Progenitor cell of endocrine pancreas (in vitro differentiated cells): Measurements from ENCODE around the gene IPCEF1. TPM values are rescaled to one million over a fixed set of nuclear protein-coding genes. Genes with fewer than 3 reads are reported as not detected.

Experiments used
- DNase-seq: peaks from one replicate; pipeline ENCODE4 v3.0.0; 2021; ENCODE audit warnings: low spot score; ENCODE audit not compliant: unreplicated experiment
- H3K27ac Mint-ChIP-seq: 2 replicates; pipeline ENCODE4 v1.8.0; 2021; ENCODE audit warnings: mild to moderate bottlenecking, moderate library complexity, mixed read lengths
- H3K27me3 Mint-ChIP-seq: 2 replicates; pipeline ENCODE4 v1.8.0; 2021; ENCODE audit warnings: mixed read lengths
- H3K36me3 Mint-ChIP-seq: 2 replicates; pipeline ENCODE4 v1.8.0; 2022; ENCODE audit warnings: mixed read lengths; ENCODE audit not compliant: insufficient read depth
- H3K4me1 Mint-ChIP-seq: 2 replicates; pipeline ENCODE4 v1.8.0; 2021; ENCODE audit warnings: low read depth, mixed read lengths
- H3K4me3 Mint-ChIP-seq: 2 replicates; pipeline ENCODE4 v1.8.0; 2021; ENCODE audit warnings: low read depth, mild to moderate bottlenecking, moderate library complexity, mixed read lengths
- H3K9me3 Mint-ChIP-seq: 2 replicates; pipeline ENCODE4 v1.8.0; 2021; ENCODE audit warnings: low read depth, mixed read lengths
- CTCF ChIP-seq: fragments of 200-600 bp; sonication (generic); IDR thresholded peaks from one replicate; pipeline ENCODE4 v1.5.0; 2021; ENCODE audit warnings: antibody characterized with exemption, mild to moderate bottlenecking; ENCODE audit not compliant: unreplicated experiment
- total RNA-seq: library from RNA; stranded (reverse); gene quantifications from 2 replicates; pipeline ENCODE4 v1.2.1, GENCODE V29; 2021

Gene IPCEF1
- total RNA-seq, 1 donor from 2014 or later = 0.77 TPM

DNA sequence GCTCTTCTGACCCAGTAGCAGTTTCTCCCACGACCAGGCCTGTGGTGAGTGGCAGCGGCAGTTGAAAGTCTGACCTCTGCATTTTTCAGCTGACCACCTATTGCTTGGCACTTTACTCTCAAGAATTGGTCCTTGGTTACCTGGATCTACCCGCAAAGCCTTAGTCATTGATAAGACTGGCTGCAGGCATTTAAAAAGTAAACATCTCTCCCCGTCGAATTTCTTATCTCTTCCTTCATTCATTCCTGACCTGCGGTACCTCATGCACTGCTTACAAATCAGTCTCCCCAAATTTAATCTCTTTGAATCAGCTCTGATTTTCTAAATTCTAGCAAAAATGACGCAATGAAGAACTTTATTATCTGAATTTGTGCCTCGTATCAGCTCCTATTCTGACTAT is 26.1 kb upstream of the IPCEF1 start:
- H3K27ac Mint-ChIP-seq = no peak overlapping the region
- no peaks in the 10 kb centered on the region for H3K27me3 Mint-ChIP-seq
- peaks cover 14% of the 10 kb centered on the region for H3K4me1 Mint-ChIP-seq
- no peak overlapping the region for H3K4me3 Mint-ChIP-seq
- DNase-seq = no peak
- no peaks in the 10 kb centered on the region for H3K36me3 Mint-ChIP-seq
- H3K9me3 Mint-ChIP-seq = no peaks in the 10 kb centered on the region
- TF ChIP-seq CTCF = no peak

DNA sequence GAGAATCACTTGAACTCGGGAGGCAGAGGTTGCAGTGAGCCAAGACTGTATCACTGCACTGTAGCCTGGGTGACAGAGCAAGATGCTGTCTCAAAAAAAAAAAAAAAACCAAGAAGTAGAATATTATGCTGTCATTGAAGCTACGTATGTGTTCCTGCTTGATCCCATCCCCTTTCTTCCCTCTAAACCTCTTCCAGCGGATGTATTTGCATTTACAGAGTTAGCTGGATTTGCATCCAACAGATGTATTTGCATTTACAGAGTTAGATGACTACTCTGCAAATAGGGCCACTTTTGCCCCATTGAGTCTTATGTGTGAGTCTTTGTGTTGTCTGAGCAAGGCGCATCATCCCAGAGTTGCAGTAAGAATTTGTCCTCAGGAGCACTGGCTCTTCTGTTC is 24.9 kb upstream of the IPCEF1 start:
- no peak for DNase-seq
- H3K4me3 Mint-ChIP-seq = no peak overlapping the region
- peaks cover 13% of the 10 kb centered on the region for H3K4me1 Mint-ChIP-seq
- H3K9me3 Mint-ChIP-seq = no peaks in the 10 kb centered on the region
- H3K27ac Mint-ChIP-seq = no peak overlapping the region
- no peaks in the 10 kb centered on the region for H3K27me3 Mint-ChIP-seq
- no peaks in the 10 kb centered on the region for H3K36me3 Mint-ChIP-seq
- TF ChIP-seq CTCF = no peak

DNA sequence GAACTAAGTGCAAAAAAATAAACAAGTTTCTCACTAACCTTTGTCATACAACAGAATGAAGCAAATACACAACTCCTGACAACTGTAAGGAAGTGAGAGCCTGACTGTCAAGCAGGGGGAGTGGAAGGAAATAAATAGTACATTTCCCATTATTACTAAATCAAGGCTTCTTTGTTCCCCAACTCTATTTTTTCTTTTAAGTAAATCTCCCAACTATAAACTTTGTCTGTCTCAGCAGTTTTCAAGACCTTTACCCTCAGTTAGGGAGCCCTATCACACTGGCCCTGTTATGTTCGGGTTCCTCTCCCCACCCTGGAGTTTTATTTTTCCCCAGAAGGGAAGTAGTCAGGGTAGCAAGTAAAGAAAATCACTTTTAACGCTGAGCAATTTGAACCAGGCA is 24.1 kb upstream of the IPCEF1 start:
- no peaks in the 10 kb centered on the region for H3K27me3 Mint-ChIP-seq
- H3K36me3 Mint-ChIP-seq = no peaks in the 10 kb centered on the region
- H3K9me3 Mint-ChIP-seq = no peaks in the 10 kb centered on the region
- H3K27ac Mint-ChIP-seq = peak overlapping the region; percentile 77
- no peak for DNase-seq
- H3K4me3 Mint-ChIP-seq = no peak overlapping the region
- peaks cover 13% of the 10 kb centered on the region for H3K4me1 Mint-ChIP-seq
- TF ChIP-seq CTCF = no peak

- H3K4me3 Mint-ChIP-seq = no peak overlapping the region
- H3K36me3 Mint-ChIP-seq = no peaks in the 10 kb centered on the region
- peaks cover 13% of the 10 kb centered on the region for H3K4me1 Mint-ChIP-seq
- no peaks in the 10 kb centered on the region for H3K9me3 Mint-ChIP-seq
- no peak overlapping the region for H3K27ac Mint-ChIP-seq
- H3K27me3 Mint-ChIP-seq = no peaks in the 10 kb centered on the region
- no peak for DNase-seq
- TF ChIP-seq CTCF = no peak
These were observed 23.0 kb upstream of the IPCEF1 start for GRCh38 chr6:154379585-154379984.

DNA sequence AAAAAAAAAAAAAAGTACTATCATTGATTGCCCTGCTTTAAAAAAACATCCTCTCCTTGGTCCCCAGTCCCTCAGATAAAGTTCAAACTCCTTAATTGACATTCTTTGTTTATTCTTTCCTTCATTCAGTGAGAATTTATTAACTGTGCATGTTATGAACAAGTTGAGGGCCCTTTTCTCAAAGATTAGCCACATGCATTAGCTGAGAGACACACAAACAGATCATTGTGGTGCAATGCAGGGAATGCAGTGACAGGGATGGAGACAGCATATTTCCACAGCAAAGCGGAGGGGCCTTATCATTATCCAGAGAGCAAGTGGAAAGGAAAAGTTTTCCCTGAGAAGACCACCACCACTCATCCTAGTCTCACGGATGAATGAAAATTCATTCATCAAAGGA is 21.9 kb upstream of the IPCEF1 start:
- Mint-ChIP-seq H3K27ac (peak overlapping the region; percentile 48), H3K9me3 (no peaks in the 10 kb centered on the region), H3K4me3 (no peak overlapping the region), H3K27me3 (no peaks in the 10 kb centered on the region), H3K4me1 (peaks cover 13% of the 10 kb centered on the region), H3K36me3 (no peaks in the 10 kb centered on the region)
- DNase-seq = no peak
- no peak for TF ChIP-seq CTCF
